ENCODE data around the gene RNU5B-1. TPM values are rescaled to one million over a fixed set of nuclear protein-coding genes. Genes with fewer than 3 reads are reported as not detected.

Gene RNU5B-1
- polyA plus RNA-seq, 1 donor from 2014 or later = not detected

DNA sequence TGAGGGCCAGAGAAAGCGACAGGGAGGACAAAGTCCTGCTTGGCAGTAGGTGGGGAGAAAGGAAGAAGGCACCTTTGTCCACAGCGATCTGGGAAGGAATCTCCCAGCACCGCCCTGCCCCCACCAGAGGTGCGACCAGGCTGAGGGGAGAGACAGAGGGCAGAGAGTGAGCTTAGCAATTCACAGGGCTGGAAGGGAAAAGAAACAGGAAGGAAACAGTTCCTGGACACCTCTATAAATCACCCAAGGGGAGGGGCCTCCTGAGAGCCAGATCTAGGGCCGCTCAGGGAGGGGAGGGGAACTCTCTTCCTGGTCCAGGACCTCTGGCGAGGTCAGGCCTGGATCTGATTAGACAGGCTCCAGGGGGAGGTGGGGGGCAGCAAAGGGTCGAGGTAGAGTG, 35.4 kb downstream of the RNU5B-1 start:
- Histone ChIP-seq H3K9ac (ENCODE audit: low read length) (no peak overlapping the region), H3K27me3 (ENCODE audit: insufficient read depth, low read depth, low read length) (no peaks in the 10 kb centered on the region), H3K36me3 (ENCODE audit: insufficient read depth, low read length) (no peaks in the 10 kb centered on the region), H3K4me3 (ENCODE audit: low read length) (no peak overlapping the region), H3K9me2 (ENCODE audit: insufficient read depth, low read length) (no peaks in the 10 kb centered on the region), H2AFZ (ENCODE audit: low read depth, low read length) (no peak overlapping the region), H3F3A (ENCODE audit: insufficient read depth, low read length, poor library complexity, severe bottlenecking) (no peaks in the 10 kb centered on the region), H3K79me2 (replicated peaks; ENCODE audit: insufficient read depth, low read length) (peaks cover 6% of the 10 kb centered on the region), H3K9me3 (ENCODE audit: low read length) (no peaks in the 10 kb centered on the region), H3K27ac (ENCODE audit: low read length) (no peak overlapping the region), H3K4me2 (ENCODE audit: low read length) (no peak overlapping the region), H4K20me1 (ENCODE audit: insufficient read depth) (no peaks in the 10 kb centered on the region)
- no peak for TF ChIP-seq RAD21 (conservative IDR thresholded peaks at IDR 0.05)
- TF ChIP-seq EZH2 (IDR thresholded peaks at IDR 0.05; ENCODE audit: borderline replicate concordance, insufficient read depth, low read length, poor library complexity, severe bottlenecking) = no peak
- TF ChIP-seq SMC3 (conservative IDR thresholded peaks at IDR 0.05; ENCODE audit: poor library complexity) = no peak
- no peak for TF ChIP-seq MXI1 (conservative IDR thresholded peaks at IDR 0.05; ENCODE audit: poor library complexity, severe bottlenecking)
- no peak for TF ChIP-seq TAF1 (IDR thresholded peaks at IDR 0.05; ENCODE audit: low read depth)
- no peak for TF ChIP-seq POLR2AphosphoS5 (IDR thresholded peaks at IDR 0.05)

DNA sequence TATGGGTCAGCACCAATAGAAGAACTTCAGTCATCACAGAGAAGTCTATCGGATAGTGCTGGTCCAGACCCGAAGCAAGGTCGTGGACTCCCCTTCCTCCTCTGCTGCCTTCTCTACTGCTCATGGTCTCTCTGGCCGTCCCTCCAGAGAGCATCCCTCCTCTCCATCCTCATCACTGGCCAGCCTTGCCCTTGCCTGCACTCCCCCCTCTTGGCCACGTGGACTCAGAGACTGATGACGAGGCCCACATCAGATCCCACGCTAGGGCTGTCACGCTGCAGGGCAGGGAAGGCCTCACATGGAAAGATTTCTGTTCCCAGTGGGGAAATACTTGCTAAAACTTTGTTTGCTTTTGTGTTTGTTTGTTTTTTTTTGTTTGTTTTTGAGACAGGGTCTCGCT, 38.0 kb downstream of the RNU5B-1 start:
- H3K27ac ChIP-seq (ENCODE audit: low read length) = no peak overlapping the region
- no peak overlapping the region for H3K4me3 ChIP-seq (ENCODE audit: low read length)
- no peaks in the 10 kb centered on the region for H3K9me2 ChIP-seq (ENCODE audit: insufficient read depth, low read length)
- peaks cover 6% of the 10 kb centered on the region for H3K79me2 ChIP-seq (replicated peaks; ENCODE audit: insufficient read depth, low read length)
- no peaks in the 10 kb centered on the region for H3K9me3 ChIP-seq (ENCODE audit: low read length)
- H3K4me2 ChIP-seq (ENCODE audit: low read length) = no peak overlapping the region
- H3F3A ChIP-seq (ENCODE audit: insufficient read depth, low read length, poor library complexity, severe bottlenecking) = no peaks in the 10 kb centered on the region
- TF ChIP-seq SMC3 (conservative IDR thresholded peaks at IDR 0.05; ENCODE audit: poor library complexity) (no peak), EZH2 (IDR thresholded peaks at IDR 0.05; ENCODE audit: borderline replicate concordance, insufficient read depth, low read length, poor library complexity, severe bottlenecking) (no peak), RAD21 (conservative IDR thresholded peaks at IDR 0.05) (no peak), EP300 (conservative IDR thresholded peaks at IDR 0.05; ENCODE audit: poor library complexity, severe bottlenecking) (no peak), TAF1 (IDR thresholded peaks at IDR 0.05; ENCODE audit: low read depth) (no peak), MXI1 (conservative IDR thresholded peaks at IDR 0.05; ENCODE audit: poor library complexity, severe bottlenecking) (no peak), POLR2AphosphoS5 (IDR thresholded peaks at IDR 0.05) (no peak)
- TF ChIP-seq, protein P1, sequence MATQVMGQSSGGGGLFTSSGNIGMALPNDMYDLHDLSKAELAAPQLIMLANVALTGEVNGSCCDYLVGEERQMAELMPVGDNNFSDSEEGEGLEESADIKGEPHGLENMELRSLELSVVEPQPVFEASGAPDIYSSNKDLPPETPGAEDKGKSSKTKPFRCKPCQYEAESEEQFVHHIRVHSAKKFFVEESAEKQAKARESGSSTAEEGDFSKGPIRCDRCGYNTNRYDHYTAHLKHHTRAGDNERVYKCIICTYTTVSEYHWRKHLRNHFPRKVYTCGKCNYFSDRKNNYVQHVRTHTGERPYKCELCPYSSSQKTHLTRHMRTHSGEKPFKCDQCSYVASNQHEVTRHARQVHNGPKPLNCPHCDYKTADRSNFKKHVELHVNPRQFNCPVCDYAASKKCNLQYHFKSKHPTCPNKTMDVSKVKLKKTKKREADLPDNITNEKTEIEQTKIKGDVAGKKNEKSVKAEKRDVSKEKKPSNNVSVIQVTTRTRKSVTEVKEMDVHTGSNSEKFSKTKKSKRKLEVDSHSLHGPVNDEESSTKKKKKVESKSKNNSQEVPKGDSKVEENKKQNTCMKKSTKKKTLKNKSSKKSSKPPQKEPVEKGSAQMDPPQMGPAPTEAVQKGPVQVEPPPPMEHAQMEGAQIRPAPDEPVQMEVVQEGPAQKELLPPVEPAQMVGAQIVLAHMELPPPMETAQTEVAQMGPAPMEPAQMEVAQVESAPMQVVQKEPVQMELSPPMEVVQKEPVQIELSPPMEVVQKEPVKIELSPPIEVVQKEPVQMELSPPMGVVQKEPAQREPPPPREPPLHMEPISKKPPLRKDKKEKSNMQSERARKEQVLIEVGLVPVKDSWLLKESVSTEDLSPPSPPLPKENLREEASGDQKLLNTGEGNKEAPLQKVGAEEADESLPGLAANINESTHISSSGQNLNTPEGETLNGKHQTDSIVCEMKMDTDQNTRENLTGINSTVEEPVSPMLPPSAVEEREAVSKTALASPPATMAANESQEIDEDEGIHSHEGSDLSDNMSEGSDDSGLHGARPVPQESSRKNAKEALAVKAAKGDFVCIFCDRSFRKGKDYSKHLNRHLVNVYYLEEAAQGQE (IDR thresholded peaks at IDR 0.05; ENCODE audit: borderline replicate concordance) = no peak
- TF ChIP-seq, protein P2, sequence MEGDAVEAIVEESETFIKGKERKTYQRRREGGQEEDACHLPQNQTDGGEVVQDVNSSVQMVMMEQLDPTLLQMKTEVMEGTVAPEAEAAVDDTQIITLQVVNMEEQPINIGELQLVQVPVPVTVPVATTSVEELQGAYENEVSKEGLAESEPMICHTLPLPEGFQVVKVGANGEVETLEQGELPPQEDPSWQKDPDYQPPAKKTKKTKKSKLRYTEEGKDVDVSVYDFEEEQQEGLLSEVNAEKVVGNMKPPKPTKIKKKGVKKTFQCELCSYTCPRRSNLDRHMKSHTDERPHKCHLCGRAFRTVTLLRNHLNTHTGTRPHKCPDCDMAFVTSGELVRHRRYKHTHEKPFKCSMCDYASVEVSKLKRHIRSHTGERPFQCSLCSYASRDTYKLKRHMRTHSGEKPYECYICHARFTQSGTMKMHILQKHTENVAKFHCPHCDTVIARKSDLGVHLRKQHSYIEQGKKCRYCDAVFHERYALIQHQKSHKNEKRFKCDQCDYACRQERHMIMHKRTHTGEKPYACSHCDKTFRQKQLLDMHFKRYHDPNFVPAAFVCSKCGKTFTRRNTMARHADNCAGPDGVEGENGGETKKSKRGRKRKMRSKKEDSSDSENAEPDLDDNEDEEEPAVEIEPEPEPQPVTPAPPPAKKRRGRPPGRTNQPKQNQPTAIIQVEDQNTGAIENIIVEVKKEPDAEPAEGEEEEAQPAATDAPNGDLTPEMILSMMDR (IDR thresholded peaks at IDR 0.05; ENCODE audit: poor library complexity, severe bottlenecking) = no peak
- no peaks in the 10 kb centered on the region for H4K20me1 ChIP-seq (ENCODE audit: insufficient read depth)
- no peaks in the 10 kb centered on the region for H3K27me3 ChIP-seq (ENCODE audit: insufficient read depth, low read depth, low read length)
- H3K9ac ChIP-seq (ENCODE audit: low read length) = no peak overlapping the region
- H3K36me3 ChIP-seq (ENCODE audit: insufficient read depth, low read length) = no peaks in the 10 kb centered on the region
- H2AFZ ChIP-seq (ENCODE audit: low read depth, low read length) = no peak overlapping the region
